GM12874 (cell line): Measurements from ENCODE around the gene UBR3.

Experiments used
- TF ChIP-seq, protein P1 (sequence below): IDR thresholded peaks from 2 replicates; pipeline ENCODE4 v1.5.1; 2011; ENCODE audit warnings: low read depth, mild to moderate bottlenecking, control low read depth, low read length, moderate library complexity; ENCODE audit not compliant: insufficient read depth

UBR3 gene

DNA sequence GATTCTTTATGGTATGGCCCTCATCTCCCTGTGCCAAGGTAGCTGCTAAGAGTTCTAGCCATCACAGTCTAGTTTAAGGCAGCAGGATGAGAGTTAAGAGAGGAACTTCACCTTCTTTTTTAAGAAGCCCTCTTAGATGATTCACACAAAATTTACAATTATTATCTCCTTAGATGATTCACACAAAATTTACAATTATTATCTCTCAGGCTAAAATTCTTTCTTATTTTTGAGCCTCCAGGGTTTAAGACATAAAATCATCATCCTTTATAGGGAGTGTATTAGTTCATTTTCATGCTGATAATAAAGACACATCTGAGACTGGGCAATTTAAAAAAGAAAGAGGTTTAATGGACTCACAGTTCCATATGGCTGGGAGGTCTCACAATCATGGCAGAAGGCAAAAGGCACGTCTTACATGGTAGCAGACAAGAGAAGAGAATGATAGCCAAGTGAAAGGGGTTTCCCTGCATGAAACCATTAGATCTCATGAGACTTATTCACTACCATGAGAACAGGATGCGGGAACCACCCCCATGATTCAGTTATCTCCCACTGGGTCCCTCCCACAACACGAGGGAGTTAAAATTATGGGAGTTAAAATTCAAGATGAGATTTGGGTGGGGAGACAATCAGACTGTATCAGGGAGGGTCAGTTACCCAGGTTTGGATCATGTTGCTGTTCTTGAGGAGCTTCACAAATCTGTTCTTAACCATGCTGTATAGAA, 217.7 kb downstream of the UBR3 start:
- TF ChIP-seq, protein P1, sequence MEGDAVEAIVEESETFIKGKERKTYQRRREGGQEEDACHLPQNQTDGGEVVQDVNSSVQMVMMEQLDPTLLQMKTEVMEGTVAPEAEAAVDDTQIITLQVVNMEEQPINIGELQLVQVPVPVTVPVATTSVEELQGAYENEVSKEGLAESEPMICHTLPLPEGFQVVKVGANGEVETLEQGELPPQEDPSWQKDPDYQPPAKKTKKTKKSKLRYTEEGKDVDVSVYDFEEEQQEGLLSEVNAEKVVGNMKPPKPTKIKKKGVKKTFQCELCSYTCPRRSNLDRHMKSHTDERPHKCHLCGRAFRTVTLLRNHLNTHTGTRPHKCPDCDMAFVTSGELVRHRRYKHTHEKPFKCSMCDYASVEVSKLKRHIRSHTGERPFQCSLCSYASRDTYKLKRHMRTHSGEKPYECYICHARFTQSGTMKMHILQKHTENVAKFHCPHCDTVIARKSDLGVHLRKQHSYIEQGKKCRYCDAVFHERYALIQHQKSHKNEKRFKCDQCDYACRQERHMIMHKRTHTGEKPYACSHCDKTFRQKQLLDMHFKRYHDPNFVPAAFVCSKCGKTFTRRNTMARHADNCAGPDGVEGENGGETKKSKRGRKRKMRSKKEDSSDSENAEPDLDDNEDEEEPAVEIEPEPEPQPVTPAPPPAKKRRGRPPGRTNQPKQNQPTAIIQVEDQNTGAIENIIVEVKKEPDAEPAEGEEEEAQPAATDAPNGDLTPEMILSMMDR = no peak

DNA sequence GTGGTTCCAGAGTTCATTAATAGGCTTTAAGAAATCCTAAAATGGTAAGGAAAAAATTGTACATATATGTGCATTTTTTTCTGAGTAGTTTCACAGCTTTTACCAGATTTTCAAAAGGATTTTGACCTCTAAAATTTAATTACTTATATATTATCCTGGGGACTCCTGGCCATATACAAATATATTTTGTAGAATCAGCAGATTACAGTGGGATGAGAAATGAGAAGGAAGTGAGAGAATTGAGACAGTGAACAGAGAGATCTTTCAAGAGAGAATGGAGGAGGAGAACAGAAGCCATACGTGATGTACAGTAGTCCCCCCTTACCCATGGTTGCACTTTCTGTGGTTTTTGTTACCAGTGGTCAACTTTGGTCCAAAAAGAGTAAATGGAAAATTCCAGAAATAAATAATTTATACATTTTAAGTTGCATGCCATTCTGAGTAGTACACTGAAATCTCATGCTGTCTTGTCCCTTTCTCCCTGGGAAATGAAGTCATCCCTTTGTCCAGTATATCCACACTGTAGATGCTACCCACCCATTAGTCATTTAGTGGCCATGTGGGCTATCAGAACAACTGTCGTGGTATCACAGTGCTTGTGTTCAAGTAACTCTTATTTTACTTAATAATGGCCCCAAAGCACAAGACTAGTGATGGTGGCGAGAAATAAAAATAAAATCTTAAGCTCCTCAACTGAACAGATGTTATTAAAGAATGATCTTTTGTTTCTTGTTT, 220.2 kb downstream of the UBR3 start:
- TF ChIP-seq, protein P1 = no peak

DNA sequence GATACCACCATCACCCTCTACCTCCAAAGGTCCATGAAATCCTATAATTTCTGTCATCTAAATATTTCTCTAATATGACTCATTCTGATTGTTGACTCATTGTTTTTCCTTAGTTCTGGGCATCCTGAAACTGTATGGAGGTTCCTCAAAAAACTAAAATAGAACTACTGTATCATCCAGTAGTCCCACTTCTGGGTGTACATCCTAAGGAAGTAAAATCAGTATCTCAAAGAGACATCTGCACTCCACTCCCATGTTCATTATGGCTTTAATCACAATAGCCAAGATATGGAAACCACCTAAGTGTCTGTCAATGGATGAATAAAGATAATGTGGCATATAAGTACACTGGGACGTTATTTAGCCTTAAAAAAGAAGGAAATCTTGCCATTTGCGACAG, 224.9 kb downstream of the UBR3 start:
- TF ChIP-seq, protein P1 = no peak

DNA sequence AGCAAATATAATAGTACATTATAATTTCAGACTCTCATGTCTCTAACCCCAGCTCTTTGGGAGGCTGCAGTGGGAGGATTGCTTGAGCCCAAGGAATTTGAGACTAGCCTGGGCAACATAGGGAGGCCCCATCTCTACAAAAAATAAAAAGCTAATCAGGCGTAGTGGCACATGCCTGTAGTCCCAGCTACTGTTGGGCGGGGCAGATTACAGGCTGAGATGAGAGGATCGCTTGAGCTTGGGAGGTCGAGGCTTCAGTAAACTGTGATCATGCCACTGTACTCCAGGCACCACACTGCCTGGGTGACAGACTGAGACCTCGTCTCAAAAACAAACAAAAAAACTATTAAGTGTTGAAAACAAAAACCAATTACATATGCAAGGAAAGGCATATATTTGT, 227.7 kb downstream of the UBR3 start:
- TF ChIP-seq, protein P1 = no peak

DNA sequence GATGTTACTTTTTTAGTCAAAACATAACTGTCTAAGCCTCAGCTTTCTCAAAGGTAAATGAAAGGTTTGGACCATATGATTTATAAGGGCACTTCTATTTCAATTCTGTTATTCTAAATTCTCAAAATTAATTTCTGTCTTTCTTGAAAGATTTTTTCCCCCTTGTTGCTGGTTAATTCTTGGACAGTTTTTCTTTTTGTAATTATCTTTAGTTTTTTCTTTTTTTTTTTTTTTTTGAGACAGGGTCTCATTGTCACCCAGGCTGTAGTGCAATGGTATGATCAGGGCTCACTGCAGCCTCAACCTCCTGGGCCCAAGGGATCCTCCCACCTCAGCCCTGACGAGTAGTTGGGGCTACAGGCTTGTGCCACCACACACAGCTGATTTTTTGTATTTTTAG, 229.6 kb downstream of the UBR3 start:
- TF ChIP-seq, protein P1 = no peak

- TF ChIP-seq, protein P1 = no peak
These were observed 236.4 kb downstream of the UBR3 start for GRCh38 chr2:170063456-170064235.

DNA sequence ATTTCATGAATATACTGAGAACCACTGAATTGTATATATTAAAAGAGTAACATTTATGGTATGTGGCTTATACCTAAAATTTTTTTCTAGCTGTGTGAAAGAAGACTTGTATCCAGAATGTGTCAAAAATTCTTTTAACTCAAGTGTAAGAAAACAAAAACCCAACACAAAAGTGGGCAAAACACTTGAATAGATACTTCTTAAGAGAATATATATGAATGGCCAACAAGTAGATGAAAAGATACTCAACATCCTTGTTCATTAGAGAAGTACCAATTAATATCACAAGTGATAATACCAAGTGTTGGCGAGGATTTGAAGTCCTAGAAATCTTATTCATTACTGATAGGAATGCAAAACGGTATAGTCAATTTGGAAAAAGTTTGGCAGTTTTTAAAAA, 243.5 kb downstream of the UBR3 start:
- TF ChIP-seq, protein P1 = no peak
